Endothelial cell of umbilical vein (primary cell): ENCODE measurements around the gene TRPC4AP. TPM values are rescaled to one million over a fixed set of nuclear protein-coding genes. Genes with fewer than 3 reads are reported as not detected.

ENCODE experiments used
- BruUV-seq: library from RNA; stranded (reverse); fragments of 400-500 nt; replicated peaks from 2 replicates; lab custom pipeline; 2021; lab: Mats Ljungman, UMichigan
- CTCF ChIA-PET: fragments of 300-600, 350-600 bp; sonication (Branson Sonifier 250); formaldehyde crosslinking; loops from one replicate; lab custom pipeline; 2021; ENCODE audit warnings: antibody characterized with exemption, inconsistent platforms; lab: Charles Lee
- POLR2A ChIA-PET: fragments of 300-600, 350-600 bp; sonication (Branson Sonifier 250); formaldehyde crosslinking; loops from one replicate; lab custom pipeline; 2021; ENCODE audit warnings: antibody characterized with exemption, inconsistent platforms; lab: Charles Lee
- DNase-seq: peaks from one replicate; pipeline ENCODE4 v3.0.0-alpha.2; 2011; ENCODE audit warnings: low read depth, low spot score
- FAIRE-seq: peaks from 2 replicates; lab custom pipeline; 2011; peaks lifted over from hg19 to GRCh38; lab: Jason Lieb, UNC
- H2AFZ ChIP-seq: 2 replicates; pipeline ENCODE4 v1.6.0; 2012; ENCODE audit warnings: low read depth, low read length, control low read depth, inconsistent platforms
- H3K27ac ChIP-seq: 2 replicates; pipeline ENCODE4 v1.5.1; 2011; ENCODE audit warnings: low read depth, mild to moderate bottlenecking, control low read depth, low read length, moderate library complexity; ENCODE audit not compliant: insufficient read depth
- H3K27me3 ChIP-seq, 2 experiments: 2 replicates each; pipeline versions ENCODE4 v1.6.0 to v1.6.1; 2011; ENCODE audit warnings: low read length in 2 of 2, mixed read lengths in 1 of 2; ENCODE audit not compliant: control insufficient read depth in 2 of 2, insufficient read depth in 2 of 2
- H3K36me3 ChIP-seq, 2 experiments: 2 replicates in 1 of 2; 3 replicates in 1 of 2; pipeline ENCODE4 v1.5.1; 2011; ENCODE audit warnings: low read length in 2 of 2, mild to moderate bottlenecking in 1 of 2, moderate library complexity in 1 of 2; ENCODE audit not compliant: control insufficient read depth in 2 of 2, insufficient read depth in 2 of 2; ENCODE audit errors: extremely low read depth in 1 of 2
- H3K4me1 ChIP-seq: 3 replicates; pipeline ENCODE4 v1.5.1; 2011; ENCODE audit warnings: mild to moderate bottlenecking, low read length; ENCODE audit not compliant: control insufficient read depth, insufficient read depth; ENCODE audit errors: extremely low read depth
- H3K4me2 ChIP-seq: 2 replicates; pipeline ENCODE4 v1.6.1; 2011; ENCODE audit warnings: low read length, control low read depth, mixed read lengths; ENCODE audit not compliant: insufficient read depth
- H3K4me3 ChIP-seq, 3 experiments: fragments of 200-600 bp in 1 of 3; sonication (generic), shearing (Covaris generic) in 1 of 3; replicated peaks in 1 of 3; 2 replicates each; pipeline ENCODE4 v1.5.1; 2011 to 2016; ENCODE audit warnings: control low read depth in 3 of 3, low read length in 3 of 3, mild to moderate bottlenecking in 2 of 3, inconsistent platforms in 1 of 3, low read depth in 1 of 3, moderate library complexity in 1 of 3; ENCODE audit not compliant: insufficient read depth in 1 of 3
- H3K79me2 ChIP-seq: 2 replicates; pipeline ENCODE4 v1.6.0; 2012; ENCODE audit warnings: low read length, inconsistent platforms; ENCODE audit not compliant: control insufficient read depth, insufficient read depth
- H3K9ac ChIP-seq: replicated peaks from 2 replicates; pipeline ENCODE3; 2011; ENCODE audit warnings: low read length, control low read depth; ENCODE audit not compliant: insufficient read depth; ENCODE audit errors: extremely low read depth
- H3K9me1 ChIP-seq: replicated peaks from 3 replicates; pipeline ENCODE4 v1.6.0; 2011; ENCODE audit warnings: mild to moderate bottlenecking, low read length; ENCODE audit not compliant: control insufficient read depth, insufficient read depth; ENCODE audit errors: extremely low read depth
- H3K9me3 ChIP-seq: replicated peaks from 2 replicates; pipeline ENCODE4 v1.5.1; 2012; ENCODE audit warnings: low read length, inconsistent platforms; ENCODE audit not compliant: control insufficient read depth, insufficient read depth
- H4K20me1 ChIP-seq: replicated peaks from 2 replicates; pipeline ENCODE3; 2011; ENCODE audit warnings: mild to moderate bottlenecking, low read length; ENCODE audit not compliant: control insufficient read depth, insufficient read depth; ENCODE audit errors: extremely low read depth
- CTCF ChIP-seq, 2 donors: IDR thresholded peaks; 1 replicate in 1 of 2; 2 replicates in 1 of 2; pipeline ENCODE4 v1.5.1; 2011; ENCODE audit warnings: low read length in 2 of 2, mild to moderate bottlenecking in 2 of 2, moderate library complexity in 2 of 2, control low read depth in 1 of 2, inconsistent platforms in 1 of 2, low read depth in 1 of 2; ENCODE audit not compliant: insufficient read depth in 1 of 2; ENCODE audit errors: extremely low read depth in 1 of 2
- EZH2 ChIP-seq: IDR thresholded peaks from 2 replicates; pipeline ENCODE4 v1.6.1; 2012; ENCODE audit warnings: borderline replicate concordance, low read depth, mild to moderate bottlenecking, moderate library complexity, low read length, inconsistent platforms; ENCODE audit not compliant: severe bottlenecking
- FOS ChIP-seq: IDR thresholded peaks from 2 replicates; pipeline ENCODE4 v1.6.1; 2011; ENCODE audit warnings: mild to moderate bottlenecking, low read length, moderate library complexity, borderline replicate concordance; ENCODE audit not compliant: insufficient read depth
- GATA2 ChIP-seq: IDR thresholded peaks from 2 replicates; pipeline ENCODE4 v1.7.0; 2011; ENCODE audit warnings: low read depth, mild to moderate bottlenecking, moderate library complexity, mixed read lengths, low read length; ENCODE audit not compliant: insufficient read length, insufficient read depth
- JUN ChIP-seq: IDR thresholded peaks from 2 replicates; pipeline ENCODE4 v1.6.1; 2011; ENCODE audit warnings: borderline replicate concordance, low read depth; ENCODE audit not compliant: insufficient read length, insufficient read depth
- MAX ChIP-seq: IDR thresholded peaks from 2 replicates; pipeline ENCODE4 v1.6.1; 2011; ENCODE audit not compliant: insufficient read depth, insufficient read length
- MYC ChIP-seq: IDR thresholded peaks from one replicate; pipeline ENCODE4 v1.6.1; 2011; ENCODE audit warnings: mild to moderate bottlenecking, low read depth, low read length
- POLR2A ChIP-seq: IDR thresholded peaks from 2 replicates; pipeline ENCODE4 v1.6.1; 2012; ENCODE audit warnings: low read depth, mild to moderate bottlenecking, control low read depth, low read length
- POLR2AphosphoS5 ChIP-seq: IDR thresholded peaks from 2 replicates; pipeline ENCODE4 v1.6.1; 2012; ENCODE audit warnings: low read depth, mild to moderate bottlenecking, control low read depth, low read length, moderate library complexity; ENCODE audit not compliant: insufficient read depth
- dilution Hi-C: fragments of 300-500 bp; cut with MboI; formaldehyde crosslinking; loops from one replicate; pipeline ENCODE4 v1.15.0; 2019; ENCODE audit warnings: low sequenced_read_pairs; ENCODE audit not compliant: extremely low pct_ligation_motif_present
- intact Hi-C: fragments of 100-400 bp; cut with micrococcal nuclease; formaldehyde crosslinking; loops from one replicate; pipeline ENCODE4 v1.10.0; 2022
- polyA plus RNA-seq, 4 experiments: library from polyadenylated mRNA; depleted of rRNA in 3 of 4; stranded (reverse) in 3 of 4; unstranded in 1 of 4; fragments of >200 nt; gene quantifications; 2 replicates each; pipeline versions ENCODE4 v1.2.1 to v1.2.3, GENCODE V29; 2011 to 2012; ENCODE audit warnings: missing spikeins in 1 of 4
- total RNA-seq: library from RNA; stranded (reverse); gene quantifications from 2 replicates; pipeline ENCODE4 v1.2.3, GENCODE V29; 2021

Gene TRPC4AP
- total and polyA plus RNA-seq, 2 donors (not counting 3 experiments of a cell fraction or from before 2014, with no cell fraction given): 89.0 to 103 TPM

- no peaks in the 10 kb centered on the region for H3K79me2 ChIP-seq
- intact Hi-C loops: no loop called here
- H2AFZ ChIP-seq: no peak overlapping the region
- H3K4me2 ChIP-seq: no peak overlapping the region
- DNase-seq: no peak
- H3K4me1 ChIP-seq: no peaks in the 10 kb centered on the region
- H3K4me3 ChIP-seq: no peak overlapping the region
- no peak overlapping the region for H3K27ac ChIP-seq
- dilution Hi-C loops: no loop called here
- H3K9me3 ChIP-seq: no peaks in the 10 kb centered on the region
- no peaks in the 10 kb centered on the region for H3K9me1 ChIP-seq
- H3K9ac ChIP-seq: no peak overlapping the region
- TF ChIP-seq MAX: no peak
- no peak for TF ChIP-seq CTCF (IDR thresholded peaks at IDR 0.05; ENCODE audit: extremely low read depth in 1 of 2, insufficient read depth in 1 of 2, low read depth in 1 of 2, low read length in 2 of 2)
- TF ChIP-seq FOS: no peak
- no peak for TF ChIP-seq JUN
- no peak for TF ChIP-seq MYC
- no peak for TF ChIP-seq POLR2A
- no peak for TF ChIP-seq EZH2
- no peak for TF ChIP-seq POLR2AphosphoS5
- TF ChIP-seq GATA2: no peak
- H4K20me1 ChIP-seq: no peaks in the 10 kb centered on the region
- no peaks in the 10 kb centered on the region for H3K27me3 ChIP-seq
- POLR2A ChIA-PET: no interaction called here
- no TSS peak for BruUV-seq
- no peaks in the 10 kb centered on the region for H3K36me3 ChIP-seq
- CTCF ChIA-PET: no interaction called here
- FAIRE-seq: no peak
Measured at GRCh38 chr20:34964486-34964885, 128.1 kb downstream of the TRPC4AP start.
